Tongue (tissue), 2 donors: ENCODE measurements around the gene EPHA5. TPM values are rescaled to one million over a fixed set of nuclear protein-coding genes. Genes with fewer than 3 reads are reported as not detected.

ENCODE experiments used
- DNase-seq: peaks from one replicate; pipeline ENCODE4 v3.0.0-alpha.2; 2015
- total RNA-seq: library from RNA; depleted of rRNA; stranded (reverse); fragments of >200 nt; gene quantifications from one replicate; pipeline ENCODE4 v1.2.3, GENCODE V29; 2014

The EPHA5 gene
- 1.7 TPM for total RNA-seq

- peak; percentile 87 for DNase-seq
Measured at GRCh38 chr4:65670331-65671031, at the start of gene EPHA5. EPHA5 (minus strand) TSS chr4:65670489; CDS start chr4:65669742, 747 bp downstream.

- no peak for DNase-seq
Measured at GRCh38 chr4:65719635-65720034, 49.3 kb upstream of the EPHA5 start.

- DNase-seq: no peak
Measured at GRCh38 chr4:65698631-65699030, 28.3 kb upstream of the EPHA5 start.

GRCh38 chr4:65696436-65696835 is 26.1 kb upstream of the EPHA5 start:
- no peak for DNase-seq

GRCh38 chr4:65671372-65671771 is 1.1 kb upstream of the EPHA5 start:
- DNase-seq: no peak

GRCh38 chr4:65670020-65670330 is 314 bp downstream of the EPHA5 start:
- no peak for DNase-seq

GRCh38 chr4:65669111-65670019 is 924 bp downstream of the EPHA5 start:
- DNase-seq: peak; percentile 26

GRCh38 chr4:65668201-65669089 is 1.8 kb downstream of the EPHA5 start:
- DNase-seq: peak; percentile 47

- DNase-seq: peak; percentile 13
Measured at GRCh38 chr4:65667506-65668041, 2.7 kb downstream of the EPHA5 start.

- peak; percentile 4 for DNase-seq
Measured at GRCh38 chr4:65665771-65666523, 4.3 kb downstream of the EPHA5 start.

GRCh38 chr4:65661471-65661870 is 8.8 kb downstream of the EPHA5 start:
- peak; percentile 13 for DNase-seq

- DNase-seq: no peak
Measured at GRCh38 chr4:65658117-65658516, 12.2 kb downstream of the EPHA5 start.

- DNase-seq: no peak
Measured at GRCh38 chr4:65656008-65656407, 14.3 kb downstream of the EPHA5 start.

GRCh38 chr4:65654976-65655375 is 15.3 kb downstream of the EPHA5 start:
- no peak for DNase-seq

GRCh38 chr4:65653740-65654361 is 16.4 kb downstream of the EPHA5 start:
- DNase-seq: no peak

GRCh38 chr4:65651751-65652150 is 18.5 kb downstream of the EPHA5 start:
- DNase-seq: no peak

GRCh38 chr4:65651031-65651430 is 19.3 kb downstream of the EPHA5 start:
- DNase-seq: no peak

- DNase-seq: no peak
Measured at GRCh38 chr4:65646136-65646535, 24.2 kb downstream of the EPHA5 start.

- DNase-seq: no peak
Measured at GRCh38 chr4:65645185-65645584, 25.1 kb downstream of the EPHA5 start.

GRCh38 chr4:65635051-65635821 is 35.1 kb downstream of the EPHA5 start:
- no peak for DNase-seq
